Stimulated activated CD8-positive, alpha-beta memory T cell treated with anti-CD3 and anti-CD28 coated beads, Interleukin-4, amount 100 ng/mL, for 48 hours (primary cell): ENCODE measurements around the gene FAM50A.
"Not testable (repeated sequence)": the region's sequence is repeated elsewhere in the genome, so short reads cannot be mapped to it uniquely, and the experiment has no call there.

ENCODE experiments used
- DNase-seq: peaks from one replicate; pipeline ENCODE4 v3.0.0-alpha.2; 2020

The FAM50A gene

DNA sequence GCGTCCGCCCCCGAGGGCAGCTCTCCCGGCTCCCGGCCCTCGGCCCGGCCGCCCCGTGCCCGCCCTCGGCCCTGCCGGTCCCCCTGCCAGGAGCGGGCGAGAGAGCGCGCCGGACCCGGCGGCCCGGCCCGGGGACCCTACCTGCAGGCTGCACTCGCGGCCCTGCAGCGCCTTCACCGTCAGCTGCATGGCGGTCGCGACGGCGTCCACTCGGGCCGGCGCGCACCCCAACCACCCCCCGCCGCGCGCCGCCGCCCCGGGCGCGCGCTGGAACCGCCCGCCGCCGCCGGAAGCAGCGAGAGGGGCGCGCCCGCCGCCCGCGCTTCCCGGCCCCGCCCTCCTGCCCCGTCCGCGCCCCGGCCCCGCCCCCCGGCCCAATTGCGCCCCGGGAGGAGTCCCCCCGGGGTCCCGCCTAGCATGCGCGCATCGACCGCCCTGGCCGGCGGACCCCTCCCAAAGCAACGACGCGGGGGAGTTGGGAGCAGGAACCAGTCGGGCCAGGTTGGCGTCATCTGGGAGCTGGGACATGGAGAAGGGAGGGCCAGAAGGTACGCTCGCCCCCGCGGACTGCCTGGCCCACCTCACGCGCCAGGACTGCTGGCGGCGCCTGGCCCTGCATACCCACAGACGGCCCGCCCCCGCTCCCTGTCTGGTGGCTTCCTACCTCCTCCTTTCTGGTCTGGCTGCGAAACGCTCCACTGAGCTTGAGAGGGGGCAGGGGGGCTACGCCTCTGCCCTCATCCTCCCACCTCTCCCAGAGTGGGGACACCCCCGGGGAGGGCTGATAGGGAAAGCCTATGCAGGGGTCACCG lies 42.7 kb downstream of the FAM50A start, which contains the start of gene UBL4A:
Gene UBL4A (minus strand): TSS at position 220 of the 812 bp plus-strand sequence. CDS start 31 bp downstream, at position 189.
- DNase-seq: peak; percentile 65

DNA sequence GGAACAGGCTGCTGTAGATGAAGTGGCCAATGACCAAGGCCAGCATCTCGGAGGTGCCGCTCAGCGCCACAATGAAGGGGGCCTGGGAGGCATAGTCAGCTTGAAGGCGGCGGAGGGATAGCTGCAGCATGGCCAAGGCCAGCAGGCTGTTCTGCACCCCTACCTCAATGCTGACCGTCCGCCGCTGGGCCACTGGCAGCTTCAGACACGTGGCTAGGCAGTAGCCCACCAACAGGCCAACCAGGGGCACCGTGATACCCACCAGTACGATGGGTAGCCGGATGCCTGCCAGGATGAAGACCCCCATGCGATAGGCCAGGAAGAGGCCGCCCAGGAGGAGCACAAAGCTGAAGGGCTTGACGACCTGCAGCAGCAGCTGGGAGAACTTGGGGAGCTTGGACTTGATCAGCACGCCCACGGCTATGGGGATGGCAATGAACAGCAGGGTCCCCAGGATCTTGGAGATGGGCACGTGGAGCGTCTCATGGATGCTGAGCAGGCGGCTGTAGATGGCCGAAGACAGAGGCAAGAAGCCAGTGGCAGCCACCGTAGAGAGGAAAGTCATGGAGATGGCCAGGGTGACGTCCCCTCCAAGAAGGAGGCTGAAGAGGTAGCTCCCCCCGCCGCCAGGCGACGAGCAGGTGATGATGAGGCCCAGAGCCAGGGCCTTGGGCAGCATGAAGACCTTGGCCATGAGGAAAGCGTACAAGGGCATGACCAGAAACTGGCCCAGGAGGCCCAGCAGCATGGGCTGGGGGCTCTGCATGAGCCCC lies 43.8 kb downstream of the FAM50A start:
- DNase-seq: no peak

DNA sequence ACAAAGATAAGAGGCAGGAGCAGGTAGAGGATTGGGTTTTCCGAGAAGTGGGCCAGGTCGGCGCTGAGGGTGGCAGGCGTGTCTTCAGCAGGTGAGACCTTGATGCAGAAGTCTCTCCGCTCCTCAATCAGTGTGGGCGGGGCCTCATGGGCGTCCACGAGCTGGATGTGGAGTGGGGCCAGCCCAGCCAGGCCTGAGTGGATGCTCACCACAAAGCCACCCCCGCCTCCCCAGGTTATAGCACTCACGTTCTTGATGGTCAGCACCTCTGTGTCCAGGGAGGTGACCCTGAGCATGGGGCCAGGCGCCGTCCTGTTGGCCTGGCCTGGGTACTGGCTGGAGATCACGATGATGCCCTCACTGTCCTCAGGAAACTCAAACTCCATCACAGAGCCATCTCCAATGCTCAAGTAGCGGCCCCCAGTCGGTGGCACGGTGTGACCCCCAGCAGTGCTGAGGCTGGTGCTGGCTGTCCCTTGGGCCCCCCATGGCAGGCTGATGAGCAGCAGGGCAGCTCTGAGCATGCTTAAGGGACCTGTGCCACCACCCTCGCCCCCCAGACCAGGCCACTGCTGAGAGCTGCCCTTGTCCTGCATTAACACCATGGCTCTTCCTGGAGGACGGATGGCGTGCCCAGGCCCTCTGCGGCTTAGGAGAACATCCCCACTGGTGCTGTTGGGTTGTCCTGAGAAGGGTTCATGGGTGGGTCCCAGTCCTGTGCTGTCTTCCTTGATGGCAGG lies 44.6 kb downstream of the FAM50A start:
- DNase-seq: no peak

DNA sequence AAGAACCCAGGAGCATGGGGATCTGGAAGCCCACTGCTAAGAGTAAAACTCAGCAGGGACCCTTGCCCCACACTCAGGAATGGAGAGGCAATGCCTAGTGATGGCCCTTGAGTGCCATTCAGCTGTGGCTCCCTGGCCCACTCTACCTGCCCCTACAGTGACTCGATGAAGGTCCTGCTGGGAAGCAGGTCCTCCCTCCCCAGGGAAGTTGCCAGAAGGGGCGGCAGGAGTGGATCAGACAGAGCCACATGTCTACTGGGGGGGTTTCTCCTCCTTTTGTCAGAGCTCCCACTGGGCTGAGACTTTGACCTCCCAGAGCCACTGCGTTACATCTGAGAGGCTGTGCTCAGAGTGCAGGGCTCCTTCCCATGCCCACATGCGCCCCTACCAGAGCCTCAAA lies 45.2 kb downstream of the FAM50A start:
- no peak for DNase-seq

DNA sequence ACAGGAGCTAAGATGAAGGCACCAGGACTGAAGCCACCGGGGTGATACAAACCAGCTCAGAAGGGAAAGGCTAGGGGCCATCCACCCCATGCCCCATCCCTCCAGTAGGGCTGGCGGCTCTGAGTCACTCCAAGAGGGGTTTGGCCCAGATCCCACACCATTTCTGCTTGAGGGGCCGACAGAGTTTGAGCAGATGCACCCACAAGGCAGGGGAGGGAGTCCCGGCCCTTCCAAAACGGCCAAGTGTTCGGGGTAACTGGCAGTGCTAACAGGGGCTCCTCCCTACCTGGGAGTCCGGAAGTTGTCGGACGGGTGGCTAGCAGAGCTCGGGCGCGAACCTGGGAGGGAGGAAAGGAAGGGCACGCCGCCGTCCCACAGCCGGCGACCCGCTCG lies 46.1 kb downstream of the FAM50A start:
- DNase-seq: peak; percentile 37

DNA sequence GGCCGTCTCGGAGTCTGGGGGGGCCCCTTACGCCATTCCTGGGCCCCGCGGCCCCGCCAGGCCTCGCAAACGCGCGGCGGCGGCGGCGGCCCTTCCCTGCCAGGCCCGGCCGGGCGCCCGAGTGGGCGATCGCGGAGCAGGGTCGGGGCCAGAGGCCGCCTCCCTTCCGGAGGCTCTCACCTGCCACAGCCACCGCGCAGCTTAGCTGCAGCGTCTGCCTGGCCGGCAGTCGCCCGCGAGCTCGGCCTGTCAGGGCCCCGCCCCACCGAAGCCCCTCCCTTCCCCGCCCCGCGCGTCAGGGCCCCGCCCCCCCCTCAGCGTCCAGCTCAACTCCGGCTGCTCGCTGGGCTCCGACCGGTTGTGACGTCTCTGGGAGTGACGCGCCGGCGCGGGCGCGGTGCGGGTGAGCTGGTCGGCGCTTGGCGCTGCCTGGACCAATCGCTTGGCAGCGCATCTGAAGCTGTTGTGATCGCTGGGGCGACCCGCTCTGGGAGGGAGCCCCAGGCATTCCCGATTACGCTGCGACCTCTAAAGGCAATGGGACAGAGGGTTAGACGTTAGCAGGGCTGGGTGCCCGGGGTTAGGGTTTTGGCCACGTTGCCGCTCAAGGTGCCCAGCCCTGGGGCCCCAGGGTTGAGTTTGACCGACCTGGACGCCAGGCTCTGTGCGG lies 46.6 kb downstream of the FAM50A start, which contains the start of gene SLC10A3:
Gene SLC10A3 (minus strand): TSS at position 216 of the 670 bp plus-strand sequence. CDS start 1,689 bp downstream, outside the sequence.
- peak; percentile 89 for DNase-seq

DNA sequence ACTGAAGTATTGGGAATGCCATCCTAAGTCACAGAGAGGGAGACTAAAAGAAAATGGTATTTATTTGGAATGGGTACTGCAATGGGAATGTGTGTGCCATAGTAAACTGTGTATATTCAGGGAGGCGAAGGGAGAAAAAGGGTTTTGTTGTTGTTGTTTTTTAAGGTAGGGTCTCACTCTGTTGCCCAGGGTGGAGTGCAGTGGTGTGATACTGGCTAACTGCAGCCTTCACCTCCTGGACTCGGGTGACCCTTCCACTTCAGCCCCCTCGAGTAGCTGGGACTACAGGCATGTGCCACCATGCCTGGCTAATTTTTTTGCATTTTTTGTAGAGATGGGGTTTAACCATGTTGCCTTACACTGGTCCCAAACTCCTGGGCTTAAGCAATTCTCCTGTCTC lies 50.8 kb downstream of the FAM50A start:
- DNase-seq: no peak

DNA sequence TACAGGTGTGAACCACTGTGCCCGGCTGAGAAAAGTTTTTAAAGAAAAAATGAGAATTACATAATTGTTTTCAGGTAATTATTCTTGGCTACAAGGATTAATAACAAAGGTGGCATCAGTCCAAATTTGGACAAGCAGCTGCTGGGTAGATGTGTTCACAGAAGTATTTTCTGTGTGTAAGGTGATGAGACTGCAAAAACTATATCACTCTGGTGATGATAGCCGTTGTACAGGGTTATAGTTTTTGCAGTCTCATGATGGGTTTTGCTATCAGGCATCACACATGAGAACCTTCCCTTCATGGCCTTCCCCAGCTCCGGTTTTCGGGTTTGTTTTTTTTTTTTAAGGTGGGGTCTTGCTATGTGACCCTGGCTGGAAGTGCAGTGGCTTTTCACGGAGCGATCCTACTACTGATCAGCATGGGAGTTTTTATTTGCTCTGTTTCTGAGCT lies 51.6 kb downstream of the FAM50A start:
- no peak for DNase-seq

DNA sequence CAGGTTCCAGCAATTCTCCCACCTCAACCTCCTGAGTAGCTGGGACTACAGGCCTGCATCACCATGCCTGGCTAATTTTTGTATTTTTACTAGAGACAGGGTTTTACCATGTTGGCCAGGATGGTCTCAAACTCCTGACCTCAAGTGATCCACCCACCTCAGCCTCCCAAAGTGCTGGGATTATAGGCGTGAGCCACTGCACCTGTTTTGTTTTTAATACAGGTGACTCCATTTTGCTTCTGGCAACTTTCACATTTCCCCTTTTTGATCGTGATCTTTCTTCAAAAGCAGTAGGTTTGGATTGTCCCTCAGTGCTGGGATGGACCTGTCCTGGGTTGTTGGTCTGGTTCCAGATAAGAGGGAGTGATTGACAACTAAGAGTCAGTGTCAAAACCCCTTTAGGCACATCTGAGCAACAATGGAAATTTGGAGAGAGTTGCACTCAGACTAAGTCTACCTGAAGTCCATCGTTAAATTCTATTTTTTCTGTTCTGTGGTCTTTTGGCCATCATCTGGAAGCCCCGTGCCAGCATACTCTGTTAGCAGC lies 52.7 kb downstream of the FAM50A start:
- not testable (repeated sequence) for DNase-seq
